Measurements from ENCODE around the gene INPP5D. TPM values are rescaled to one million over a fixed set of nuclear protein-coding genes. Genes with fewer than 3 reads are reported as not detected.

Gene INPP5D
- polyA plus RNA-seq, 1 of the 3 experiments (the other 2 are of a cell fraction) = 1.3 TPM

GRCh38 chr2:233117351-233117750 is 57.2 kb downstream of the INPP5D start:
- CTCF ChIA-PET = no interaction called here

GRCh38 chr2:233117811-233118647 is 57.9 kb downstream of the INPP5D start:
- Histone ChIP-seq H3K9ac (no peak overlapping the region), H3K4me2 (no peak overlapping the region), H3K27me3 (ENCODE audit: insufficient read depth) (0 out of 2 replicates have a peak, but pooled peaks cover 4% of the 10 kb centered on the region), H3K4me1 (ENCODE audit: control insufficient read depth in 1 of 2, insufficient read depth in 2 of 2, low read depth in 1 of 2, low read length in 1 of 2) (no peaks in the 10 kb centered on the region), H3K27ac (ENCODE audit: low read depth in 2 of 2, low read length in 1 of 2) (no peak overlapping the region), H3K79me2 (ENCODE audit: insufficient read depth) (no peaks in the 10 kb centered on the region), H2AFZ (ENCODE audit: low read depth) (no peak overlapping the region), H4K20me1 (ENCODE audit: insufficient read depth) (no peaks in the 10 kb centered on the region), H3K36me3 (replicated peaks in 1 of 2; ENCODE audit: control insufficient read depth in 1 of 2, insufficient read depth in 2 of 2, low read length in 1 of 2) (no peaks in the 10 kb centered on the region), H3K4me3 (ENCODE audit: low read depth in 2 of 2, low read length in 1 of 2) (no peak overlapping the region), H3F3A (replicated peaks; ENCODE audit: insufficient read depth) (no peaks in the 10 kb centered on the region), H3K9me2 (no peaks in the 10 kb centered on the region), H3K9me3 (no peaks in the 10 kb centered on the region)
- TF ChIP-seq TAF1 (IDR thresholded peaks at IDR 0.05; ENCODE audit: borderline replicate concordance, low read depth, low read length) (no peak), JUND (IDR thresholded peaks at IDR 0.05) (no peak), REST (IDR thresholded peaks at IDR 0.05; ENCODE audit: low read depth, low read length) (no peak), EZH2phosphoT487 (IDR thresholded peaks at IDR 0.05; ENCODE audit: borderline replicate concordance, low read depth) (no peak), NRF1 (IDR thresholded peaks at IDR 0.05; ENCODE audit: low read depth, low read length) (no peak)
- POLR2A ChIA-PET = no interaction called here
- DNase-seq = no peak
- CTCF ChIA-PET = no interaction called here
- WGBS (ENCODE audit: low lambda C conversion rate) = 83% methylated on average over 8 of the region's 12 CpGs

More at GRCh38 chr2:233117351-233117750, 57.2 kb downstream of the INPP5D start:
- POLR2A ChIA-PET = no interaction called here
- TF ChIP-seq IRF3 (IDR thresholded peaks at IDR 0.05; ENCODE audit: low read depth, low read length) (no peak), TAF1 (IDR thresholded peaks at IDR 0.05; ENCODE audit: borderline replicate concordance, low read depth, low read length) (no peak), RAD21 (IDR thresholded peaks at IDR 0.05; ENCODE audit: low read length) (no peak), POLR2AphosphoS5 (IDR thresholded peaks at IDR 0.05; ENCODE audit: low read depth, low read length) (no peak), MXI1 (IDR thresholded peaks at IDR 0.05; ENCODE audit: low read depth, low read length) (no peak), MEF2A (IDR thresholded peaks at IDR 0.05; ENCODE audit: borderline replicate concordance, low read depth) (no peak)
- 69% methylated on average over 10 of the region's 13 CpGs for WGBS (ENCODE audit: low lambda C conversion rate)
- no peak overlapping the region for H3K27ac ChIP-seq (ENCODE audit: low read depth in 2 of 2, low read length in 1 of 2)
- H3K9me3 ChIP-seq = no peaks in the 10 kb centered on the region
- no peaks in the 10 kb centered on the region for H4K20me1 ChIP-seq (ENCODE audit: insufficient read depth)
- no peak overlapping the region for H3K4me3 ChIP-seq (ENCODE audit: low read depth in 2 of 2, low read length in 1 of 2)
- no peak overlapping the region for H3K9ac ChIP-seq
- H3K27me3 ChIP-seq (ENCODE audit: insufficient read depth) = 0 out of 2 replicates have a peak, but pooled peaks cover 4% of the 10 kb centered on the region
- no peak overlapping the region for H2AFZ ChIP-seq (ENCODE audit: low read depth)
- H3F3A ChIP-seq (replicated peaks; ENCODE audit: insufficient read depth) = no peaks in the 10 kb centered on the region
- no peaks in the 10 kb centered on the region for H3K79me2 ChIP-seq (ENCODE audit: insufficient read depth)
- H3K36me3 ChIP-seq (replicated peaks in 1 of 2; ENCODE audit: control insufficient read depth in 1 of 2, insufficient read depth in 2 of 2, low read length in 1 of 2) = no peaks in the 10 kb centered on the region
- H3K9me2 ChIP-seq = no peaks in the 10 kb centered on the region
- H3K4me2 ChIP-seq = no peak overlapping the region
- no peaks in the 10 kb centered on the region for H3K4me1 ChIP-seq (ENCODE audit: control insufficient read depth in 1 of 2, insufficient read depth in 2 of 2, low read depth in 1 of 2, low read length in 1 of 2)
- no peak for DNase-seq
